ENCODE data around the gene ZC3H4.
"Not testable (repeated sequence)": the region's sequence is repeated elsewhere in the genome, so short reads cannot be mapped to it uniquely, and the experiment has no call there.

The ZC3H4 gene

GRCh38 chr19:47107202-47107952 lies 6.2 kb downstream of the ZC3H4 start:
- FAIRE-seq, result no peak

DNA sequence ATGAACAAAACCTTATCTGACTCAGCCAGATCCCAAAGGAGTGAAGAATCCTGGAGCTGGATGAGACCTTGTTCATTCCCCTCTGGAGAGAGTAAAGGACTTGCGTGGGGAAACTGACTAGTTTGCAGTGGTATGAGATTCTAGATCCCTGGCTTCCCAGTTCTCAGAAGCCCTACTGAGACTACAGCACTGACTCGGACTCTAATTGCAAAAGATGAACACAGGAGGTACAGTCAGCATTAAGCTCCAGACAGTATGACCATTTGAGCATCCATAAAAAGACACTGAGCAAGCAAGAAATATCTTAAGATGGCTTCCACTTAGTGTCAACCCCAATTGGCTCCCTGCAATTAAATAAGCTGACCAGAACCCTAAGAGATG lies 6.8 kb downstream of the ZC3H4 start:
- FAIRE-seq, result no peak

GRCh38 chr19:47105874-47106273 lies 7.7 kb downstream of the ZC3H4 start:
- FAIRE-seq, result no peak

DNA sequence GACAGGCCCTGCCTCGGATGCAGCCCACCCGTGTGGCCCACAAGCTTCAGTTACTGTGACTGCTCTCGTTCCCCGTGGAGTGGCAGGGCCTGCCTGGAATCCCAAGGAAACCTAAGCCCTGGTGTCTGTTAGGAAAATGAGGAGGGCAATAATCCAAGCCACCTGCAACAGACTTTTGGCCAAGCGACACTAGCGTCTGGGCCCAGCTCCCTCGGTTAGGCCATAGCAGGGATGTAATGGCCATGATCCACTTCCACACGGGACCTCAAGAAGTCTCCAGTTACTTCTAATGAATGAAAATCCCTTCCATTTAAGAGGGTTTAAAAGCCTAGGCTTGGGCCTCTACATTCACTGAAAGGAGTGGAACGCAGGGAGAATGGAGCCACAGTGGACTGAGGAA lies 8.9 kb downstream of the ZC3H4 start:
- no peak for FAIRE-seq

DNA sequence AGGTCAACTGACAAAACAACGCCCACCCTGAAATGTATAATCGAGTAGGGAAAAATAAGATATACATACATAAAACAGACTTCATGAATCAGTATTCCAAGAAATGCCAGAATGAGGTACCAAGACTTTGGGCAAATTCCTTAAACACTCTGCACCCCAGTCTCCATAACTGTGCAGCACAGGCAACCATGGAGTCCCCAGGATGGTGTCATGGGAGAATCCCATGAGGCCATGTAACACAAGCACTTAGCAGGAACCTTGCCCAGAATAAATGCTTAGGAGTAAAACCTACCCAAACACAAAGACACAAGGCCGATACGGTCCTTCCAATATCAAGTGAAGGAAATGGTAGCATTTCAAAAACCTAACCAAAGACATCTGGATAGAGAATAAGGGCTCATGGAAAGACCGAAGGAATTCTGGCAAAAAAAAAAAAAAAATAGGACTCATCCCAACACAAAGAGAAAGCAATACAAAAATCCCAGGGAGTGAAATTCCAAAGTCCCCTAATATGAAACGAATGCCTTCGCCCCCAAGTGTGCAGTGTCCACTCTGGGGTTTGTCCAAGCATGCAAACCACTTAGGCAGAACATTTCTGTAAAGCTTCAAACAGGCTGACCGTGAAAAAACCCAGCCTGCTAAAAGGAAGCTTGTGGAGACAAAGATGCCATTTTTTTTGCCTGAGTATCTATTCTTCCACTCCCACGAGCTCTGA lies 11.1 kb downstream of the ZC3H4 start:
- FAIRE-seq, result no peak

DNA sequence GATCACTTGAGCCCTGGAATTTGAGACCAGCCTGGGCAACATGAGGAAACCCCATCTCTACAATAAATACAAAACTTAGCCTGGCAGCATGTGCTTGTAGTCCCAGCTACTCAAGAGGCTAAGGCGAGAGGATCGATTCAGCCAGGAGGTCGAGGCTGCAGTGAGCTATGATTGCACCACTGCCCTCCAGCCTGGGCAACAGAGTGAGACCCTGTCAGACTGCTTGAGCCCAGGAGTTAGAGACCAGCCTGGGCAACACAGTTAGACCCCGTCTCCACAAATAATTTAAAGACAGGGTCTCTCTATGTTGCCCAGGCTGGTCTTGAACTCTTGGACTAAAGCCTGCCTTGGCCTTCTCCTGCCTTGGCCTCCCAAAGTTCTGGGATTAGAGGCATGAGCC lies 12.5 kb downstream of the ZC3H4 start:
- not testable (repeated sequence) for FAIRE-seq

GRCh38 chr19:47100290-47100689 lies 13.3 kb downstream of the ZC3H4 start:
- FAIRE-seq, result no peak

- no peak for FAIRE-seq
Observed at GRCh38 chr19:47099576-47100050, 14.0 kb downstream of the ZC3H4 start.

- FAIRE-seq, result no peak
Observed at GRCh38 chr19:47098608-47099007, 15.0 kb downstream of the ZC3H4 start.

- FAIRE-seq, result no peak
Observed at GRCh38 chr19:47097396-47098201, 16.0 kb downstream of the ZC3H4 start.

DNA sequence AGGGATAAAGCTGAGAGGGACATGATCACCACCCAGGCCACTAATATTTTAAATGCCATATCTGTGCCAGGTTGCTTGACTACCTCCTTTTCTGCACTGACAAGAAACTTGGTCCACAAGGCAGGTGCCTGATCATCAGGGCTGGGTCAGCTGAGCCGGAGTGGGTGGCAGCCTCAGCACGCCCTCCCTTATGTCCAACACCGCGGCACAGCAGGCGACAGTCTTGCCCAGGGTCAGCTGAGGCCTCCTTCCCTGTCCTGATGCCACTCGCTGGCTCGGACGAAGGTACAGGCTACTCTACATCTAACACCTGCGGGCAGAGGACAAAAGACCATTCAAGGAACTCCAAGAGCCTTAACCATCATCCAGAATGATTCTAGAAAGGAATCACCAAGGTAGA lies 16.9 kb downstream of the ZC3H4 start:
- FAIRE-seq, result no peak

DNA sequence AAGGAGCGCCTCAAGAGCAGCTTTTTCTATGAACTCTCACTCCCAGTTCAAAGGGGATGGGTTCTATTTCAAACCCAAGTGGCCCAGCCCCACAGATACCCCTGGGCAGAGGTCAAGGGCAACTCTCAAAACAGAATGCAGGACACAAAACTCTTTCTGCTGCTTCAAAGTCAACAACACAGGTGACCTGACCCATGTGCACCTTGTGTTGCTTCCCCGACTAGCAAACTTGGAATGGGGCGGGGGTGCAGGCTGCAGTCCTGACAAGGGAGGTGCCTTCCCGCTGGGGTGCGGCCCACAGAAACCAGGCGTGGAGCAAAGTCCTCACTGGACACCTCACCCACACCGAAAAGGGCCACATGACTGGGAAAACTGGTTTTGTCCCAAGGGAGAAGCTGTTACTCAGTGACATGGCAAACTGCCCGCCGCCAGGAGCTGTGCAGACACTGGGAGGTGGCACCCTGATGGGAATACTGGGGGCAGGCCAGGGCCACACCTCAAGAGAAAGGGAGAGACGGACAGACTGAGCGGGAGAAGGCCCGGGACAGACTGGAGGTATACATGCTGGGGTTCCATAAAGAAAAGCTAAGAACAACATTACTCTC lies 17.4 kb downstream of the ZC3H4 start:
- no peak for FAIRE-seq

GRCh38 chr19:47095476-47096099 lies 18.0 kb downstream of the ZC3H4 start:
- FAIRE-seq, result no peak

DNA sequence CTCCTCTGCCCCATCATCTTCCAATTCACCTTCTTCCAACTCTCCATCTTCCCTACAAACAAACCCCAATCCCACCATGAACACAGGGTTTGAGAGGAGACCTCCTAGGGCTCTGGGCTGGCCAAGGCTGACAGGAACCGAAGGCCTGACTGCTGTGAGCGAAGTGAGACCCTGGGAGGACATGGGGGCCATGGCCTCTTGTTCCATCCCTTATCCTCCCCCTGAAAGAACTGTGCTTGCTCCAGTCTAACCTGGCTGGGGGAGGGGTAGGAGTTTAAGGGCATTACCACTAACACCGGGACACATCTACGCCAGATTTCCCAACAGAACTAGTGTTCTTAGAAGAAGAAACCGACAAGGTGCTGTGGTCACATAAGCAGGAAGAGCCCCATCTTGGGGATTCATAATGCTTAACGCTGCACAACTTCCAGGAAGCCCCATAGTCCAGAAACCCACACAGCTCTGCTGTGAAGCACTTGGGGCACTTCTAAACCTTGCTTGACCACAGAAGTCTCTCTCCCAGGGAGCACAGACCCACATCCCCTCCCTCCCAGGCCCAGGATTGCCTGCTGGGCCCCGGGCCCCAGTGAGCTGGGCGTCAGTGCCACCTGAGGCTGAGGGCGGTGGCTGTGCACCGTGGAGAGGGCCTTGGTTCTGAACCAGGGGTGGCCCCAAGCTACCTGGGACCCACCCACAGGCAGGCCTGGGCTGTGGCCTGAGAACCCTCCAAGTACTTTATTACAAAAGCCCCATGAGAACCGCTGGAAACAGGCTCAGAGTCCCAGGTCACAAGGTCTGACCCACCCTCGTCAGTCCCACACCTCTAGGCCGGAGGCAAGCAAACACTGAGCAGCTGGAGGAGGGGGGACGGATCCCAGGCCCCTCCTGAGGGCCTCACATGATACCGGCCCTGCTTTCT lies 18.8 kb downstream of the ZC3H4 start:
- no peak for FAIRE-seq

GRCh38 chr19:47093841-47094240 lies 19.7 kb downstream of the ZC3H4 start:
- no peak for FAIRE-seq

- no peak for FAIRE-seq
Observed at GRCh38 chr19:47093254-47093653, 20.3 kb downstream of the ZC3H4 start.

- FAIRE-seq, result no peak
Observed at GRCh38 chr19:47089767-47090350, 23.7 kb downstream of the ZC3H4 start.

DNA sequence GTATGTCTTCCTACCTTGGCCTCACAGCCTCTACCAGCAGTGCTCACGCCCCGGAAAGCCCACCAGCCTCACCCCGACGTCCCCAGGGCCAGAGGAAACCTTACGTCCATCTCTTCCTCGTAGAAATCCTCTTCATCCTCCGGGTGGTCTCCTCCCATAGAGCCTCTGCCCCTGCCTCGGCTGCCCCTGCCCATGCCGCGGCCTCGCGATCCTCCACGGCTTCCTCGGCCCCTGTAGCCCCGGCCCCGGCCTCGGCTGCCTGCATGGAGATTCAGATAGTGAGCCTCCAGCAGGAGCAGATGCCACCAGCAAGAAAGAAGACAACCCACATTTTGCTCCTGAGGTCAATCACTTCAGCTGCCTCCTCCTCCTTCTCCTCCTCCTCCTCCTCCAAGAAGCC lies 27.3 kb downstream of the ZC3H4 start:
- FAIRE-seq, result no peak

DNA sequence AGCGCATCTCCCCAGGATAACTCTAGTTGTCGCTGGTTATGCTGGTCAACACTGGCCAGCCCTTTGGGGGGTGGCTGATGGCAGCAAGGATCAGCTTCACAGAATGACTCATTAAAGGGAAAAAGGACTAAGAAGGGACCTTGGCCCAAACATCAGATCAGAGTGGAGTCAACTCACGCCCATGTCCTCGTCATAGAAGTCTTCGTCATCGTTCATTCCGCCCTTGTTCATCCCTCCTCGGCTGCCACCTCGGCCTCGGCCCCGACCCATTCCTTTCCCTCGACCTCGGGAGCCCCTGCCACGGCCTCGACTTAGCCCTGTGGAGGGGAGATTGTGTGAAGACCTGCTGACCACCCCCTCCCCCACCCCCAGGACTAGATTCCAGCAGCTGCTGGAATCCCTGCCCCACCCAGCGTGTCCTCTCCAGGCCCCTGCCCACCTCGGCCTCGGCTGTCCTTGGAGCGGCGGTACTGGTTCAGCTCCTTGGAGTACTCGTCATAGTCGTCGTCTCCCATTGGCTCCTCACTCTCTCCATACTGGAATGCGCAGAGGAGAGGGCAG lies 28.6 kb downstream of the ZC3H4 start:
- no peak for FAIRE-seq

DNA sequence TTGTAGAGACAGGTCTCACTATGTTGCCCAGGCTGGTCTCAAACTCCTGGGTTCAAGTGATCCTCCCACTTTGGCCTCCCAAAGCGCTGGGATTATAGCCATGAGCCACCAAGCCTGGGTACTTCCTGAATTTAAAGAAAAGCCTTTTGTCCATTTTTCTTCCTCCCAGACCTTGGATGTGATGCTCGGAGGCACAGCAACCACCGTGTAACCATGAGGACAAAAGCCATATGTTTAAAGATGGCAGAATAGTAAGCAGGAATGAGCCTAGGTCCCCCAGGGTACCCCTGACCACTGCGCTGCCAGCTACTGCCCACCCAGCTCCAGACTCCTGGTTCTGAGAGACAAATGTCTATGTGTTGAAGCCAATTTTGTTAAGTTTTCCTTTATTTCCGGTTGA lies 31.1 kb downstream of the ZC3H4 start:
- FAIRE-seq, result no peak

DNA sequence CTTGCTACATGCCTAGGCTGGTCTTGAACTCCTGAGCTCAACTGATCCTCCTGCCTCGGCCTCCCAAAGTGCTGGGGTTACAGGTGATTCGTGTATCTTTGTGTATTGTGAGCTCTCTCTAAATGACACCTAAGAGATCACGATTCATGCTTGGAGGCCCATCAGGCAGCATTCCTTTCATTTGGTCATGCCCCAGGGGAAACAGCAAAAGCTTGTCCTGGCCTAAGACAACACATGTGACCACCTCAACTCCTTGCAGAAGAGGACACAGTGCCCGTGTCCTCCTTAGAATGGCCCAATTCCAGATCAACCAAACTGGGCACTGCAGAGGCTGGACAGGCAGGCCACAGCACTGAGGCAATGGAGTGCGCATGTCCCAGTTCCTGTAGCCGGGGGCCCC lies 32.5 kb downstream of the ZC3H4 start:
- FAIRE-seq, result no peak

Measured in endometrium (tissue), 2 donors.